IMR-90 (cell line): Measurements from ENCODE around the gene TMED6. TPM values are rescaled to one million over a fixed set of nuclear protein-coding genes. Genes with fewer than 3 reads are reported as not detected.

Experiments
- ATAC-seq: fragments of 200-7000 bp; cut with Tn5 transposase; 2 replicates; pipeline ENCODE4 v1.9.1; 2020; ENCODE audit warnings: low read depth, mild to moderate bottlenecking, moderate library complexity
- BruUV-seq: library from RNA; stranded (reverse); fragments of 400-500 nt; replicated peaks from 2 replicates; lab custom pipeline; 2021; lab: Mats Ljungman, UMichigan
- CTCF ChIA-PET: fragments of 300-600 bp; formaldehyde crosslinking; extraction: SDS; loops from one replicate; lab custom pipeline; 2021; ENCODE audit warnings: antibody characterized with exemption; lab: Yijun Ruan, JAX
- POLR2A ChIA-PET: fragments of 300-600 bp; sonication (Branson Sonifier 250); formaldehyde crosslinking; loops from one replicate; lab custom pipeline; 2022; ENCODE audit warnings: antibody characterized with exemption; ENCODE audit not compliant: unreplicated experiment; lab: Charles Lee
- DNase-seq: peaks from one replicate; pipeline ENCODE4 v3.0.0; 2013
- H2AFZ ChIP-seq: replicated peaks from 2 replicates; pipeline ENCODE3; 2013; ENCODE audit warnings: low read length, mild to moderate bottlenecking; ENCODE audit not compliant: poor library complexity
- H2AK5ac ChIP-seq: 2 replicates; pipeline ENCODE4 v1.6.1; 2013; ENCODE audit warnings: low read depth, low read length, inconsistent platforms
- H2AK9ac ChIP-seq: replicated peaks from 2 replicates; pipeline ENCODE3; 2013; ENCODE audit warnings: mild to moderate bottlenecking, low read depth, low read length, moderate library complexity; ENCODE audit not compliant: poor library complexity
- H2BK120ac ChIP-seq: 2 replicates; pipeline ENCODE4 v1.6.1; 2013; ENCODE audit warnings: low read depth, low read length, inconsistent platforms
- H2BK15ac ChIP-seq: 3 replicates; pipeline ENCODE4 v1.6.1; 2013; ENCODE audit warnings: low read depth, low read length, inconsistent platforms
- H2BK20ac ChIP-seq: 2 replicates; pipeline ENCODE4 v1.6.1; 2013; ENCODE audit warnings: low read depth, mild to moderate bottlenecking, inconsistent platforms, low read length, moderate library complexity
- H2BK5ac ChIP-seq: 2 replicates; pipeline ENCODE4 v1.6.1; 2013; ENCODE audit warnings: mild to moderate bottlenecking, low read depth, low read length, inconsistent platforms; ENCODE audit not compliant: poor library complexity, severe bottlenecking
- H3K14ac ChIP-seq: replicated peaks from 2 replicates; pipeline ENCODE4 v1.6.1; 2013; ENCODE audit warnings: low read depth, low read length, inconsistent platforms
- H3K18ac ChIP-seq: 2 replicates; pipeline ENCODE4 v1.6.1; 2013; ENCODE audit warnings: low read depth, low read length, control low read depth
- H3K23ac ChIP-seq: 2 replicates; pipeline ENCODE4 v1.6.1; 2013; ENCODE audit warnings: low read depth, low read length, inconsistent platforms
- H3K27ac ChIP-seq: 2 replicates; pipeline ENCODE4 v1.5.1; 2013; ENCODE audit warnings: mild to moderate bottlenecking, control low read depth, low read length; ENCODE audit not compliant: insufficient read depth
- H3K27me3 ChIP-seq: 2 replicates; pipeline ENCODE4 v1.6.1; 2013; ENCODE audit warnings: low read length; ENCODE audit not compliant: control insufficient read depth, insufficient read depth
- H3K36me3 ChIP-seq: 2 replicates; pipeline ENCODE4 v1.6.1; 2013; ENCODE audit warnings: low read length, mixed read lengths; ENCODE audit not compliant: control insufficient read depth, insufficient read depth
- H3K4ac ChIP-seq: 2 replicates; pipeline ENCODE4 v1.6.1; 2013; ENCODE audit warnings: low read depth, low read length, inconsistent platforms
- H3K4me1 ChIP-seq: 2 replicates; pipeline ENCODE4 v1.6.1; 2013; ENCODE audit warnings: low read length, mixed read lengths; ENCODE audit not compliant: control insufficient read depth, insufficient read depth
- H3K4me2 ChIP-seq: 2 replicates; pipeline ENCODE4 v1.6.1; 2013; ENCODE audit warnings: low read depth, mild to moderate bottlenecking, control low read depth, low read length, moderate library complexity
- H3K4me3 ChIP-seq: 2 replicates; pipeline ENCODE4 v1.5.1; 2013; ENCODE audit warnings: low read depth, mild to moderate bottlenecking, control low read depth, low read length, moderate library complexity; ENCODE audit not compliant: insufficient read depth
- H3K56ac ChIP-seq: 2 replicates; pipeline ENCODE4 v1.6.1; 2013; ENCODE audit warnings: low read length, inconsistent platforms; ENCODE audit not compliant: insufficient read depth; ENCODE audit errors: extremely low read depth
- H3K79me1 ChIP-seq, 2 experiments: 2 replicates each; pipeline ENCODE4 v1.6.1; 2013; ENCODE audit warnings: low read length in 2 of 2, inconsistent platforms in 1 of 2, low read depth in 1 of 2
- H3K9ac ChIP-seq: 2 replicates; pipeline ENCODE4 v1.6.1; 2013; ENCODE audit warnings: low read depth, low read length, control low read depth
- H3K9me1 ChIP-seq: 2 replicates; pipeline ENCODE4 v1.6.1; 2013; ENCODE audit warnings: low read length, inconsistent platforms; ENCODE audit not compliant: insufficient read depth
- H3K9me3 ChIP-seq: 2 replicates; pipeline ENCODE4 v1.6.1; 2013; ENCODE audit warnings: low read length; ENCODE audit not compliant: control insufficient read depth, insufficient read depth
- H4K20me1 ChIP-seq: 2 replicates; pipeline ENCODE4 v1.6.1; 2013; ENCODE audit warnings: low read length, inconsistent platforms; ENCODE audit not compliant: insufficient read depth
- H4K5ac ChIP-seq: 2 replicates; pipeline ENCODE4 v1.6.1; 2013; ENCODE audit warnings: mild to moderate bottlenecking, low read depth, low read length, control low read depth
- H4K8ac ChIP-seq, 2 experiments: 2 replicates each; pipeline ENCODE4 v1.6.1; 2013; ENCODE audit warnings: low read depth in 2 of 2, low read length in 2 of 2, control low read depth in 1 of 2, inconsistent platforms in 1 of 2
- H4K91ac ChIP-seq: 2 replicates; pipeline ENCODE4 v1.6.1; 2013; ENCODE audit warnings: low read depth, low read length, inconsistent platforms; ENCODE audit not compliant: insufficient read depth
- BHLHE40 ChIP-seq: fragments of 150-350 bp; IDR thresholded peaks from 2 replicates; pipeline ENCODE4 v1.6.1; 2016; ENCODE audit warnings: mild to moderate bottlenecking, low read depth, low read length
- CEBPB ChIP-seq: IDR thresholded peaks from 2 replicates; pipeline ENCODE4 v1.6.1; 2012; ENCODE audit warnings: low read depth, low read length, improper control_type of control experiment
- CHD1 ChIP-seq: IDR thresholded peaks from 2 replicates; pipeline ENCODE4 v1.6.1; 2012; ENCODE audit warnings: low read depth, low read length, improper control_type of control experiment
- FOS ChIP-seq: fragments of 150-350 bp; IDR thresholded peaks from 2 replicates; pipeline ENCODE4 v1.6.1; 2016; ENCODE audit warnings: low read depth, low read length
- MAFK ChIP-seq: IDR thresholded peaks from 2 replicates; pipeline ENCODE4 v1.6.1; 2012; ENCODE audit warnings: low read depth, low read length, improper control_type of control experiment
- MAZ ChIP-seq: IDR thresholded peaks from 2 replicates; pipeline ENCODE4 v1.6.1; 2012; ENCODE audit warnings: low read depth, mild to moderate bottlenecking, low read length, improper control_type of control experiment, moderate library complexity, borderline replicate concordance
- MXI1 ChIP-seq: IDR thresholded peaks from 2 replicates; pipeline ENCODE4 v1.6.1; 2012; ENCODE audit warnings: low read depth, mild to moderate bottlenecking, low read length, moderate library complexity, borderline replicate concordance
- NFE2L2 ChIP-seq: fragments of 150-350 bp; IDR thresholded peaks from 2 replicates; pipeline ENCODE4 v1.6.1; 2016; ENCODE audit warnings: low read depth, mild to moderate bottlenecking, low read length
- POLR2A ChIP-seq: IDR thresholded peaks from 2 replicates; pipeline ENCODE4 v1.6.1; 2012; ENCODE audit warnings: mild to moderate bottlenecking, low read depth, low read length
- RAD21 ChIP-seq: IDR thresholded peaks from 2 replicates; pipeline ENCODE4 v1.6.1; 2012; ENCODE audit warnings: low read length, improper control_type of control experiment
- RCOR1 ChIP-seq: IDR thresholded peaks from 2 replicates; pipeline ENCODE4 v1.6.1; 2012; ENCODE audit warnings: mild to moderate bottlenecking, low read length, improper control_type of control experiment; ENCODE audit not compliant: insufficient replicate concordance
- RFX5 ChIP-seq: IDR thresholded peaks from 2 replicates; pipeline ENCODE4 v1.8.0; 2012; ENCODE audit warnings: low read depth, mild to moderate bottlenecking, low read length, moderate library complexity
- SMC3 ChIP-seq: fragments of 150-350 bp; IDR thresholded peaks from 2 replicates; pipeline ENCODE4 v1.6.1; 2016; ENCODE audit warnings: low read depth, mild to moderate bottlenecking, antibody characterized with exemption, low read length, moderate library complexity
- USF2 ChIP-seq: fragments of 150-350 bp; IDR thresholded peaks from 2 replicates; pipeline ENCODE4 v1.6.1; 2017; ENCODE audit warnings: mild to moderate bottlenecking, antibody characterized with exemption, low read length, low read depth
- WGBS, 2 experiments: methylation state at CpG; one replicate each; pipeline versions ENCODE4 v1.1.5 to v1.1.7; 2013; ENCODE audit warnings: missing lambda C conversion rate in 2 of 2; ENCODE audit not compliant: insufficient read length in 1 of 2; ENCODE audit errors: extremely low coverage in 2 of 2; 5-methylcytosine and 5-hydroxymethylcytosine counted together
- dilution Hi-C: fragments of 300-500 bp; cut with HindIII; formaldehyde crosslinking; loops from one replicate; pipeline ENCODE4 v1.14.3; 2018; ENCODE audit warnings: low sequenced_read_pairs; ENCODE audit not compliant: unreplicated experiment
- in situ Hi-C: fragments of 300-500 bp; cut with MboI; formaldehyde crosslinking; loops from 3 replicates; pipeline ENCODE4 v1.14.3; 2019; ENCODE audit warnings: low sequenced_read_pairs, inconsistent platforms, mixed read lengths
- intact Hi-C: fragments of 100-400 bp; cut with micrococcal nuclease; formaldehyde crosslinking; loops from 2 replicates; pipeline ENCODE4 v1.10.0; 2022
- polyA plus RNA-seq, 3 experiments: library from polyadenylated mRNA; depleted of rRNA; stranded (reverse); fragments of >200 nt; gene quantifications; 2 replicates each; pipeline ENCODE4 v1.2.3, GENCODE V29; 2012; ENCODE audit warnings: low replicate concordance in 1 of 3
- total RNA-seq: library from RNA; depleted of rRNA; stranded (reverse); fragments of >200 nt; gene quantifications from 2 replicates; pipeline ENCODE4 v1.2.3, GENCODE V29; 2012
- TF ChIP-seq, protein P1 (sequence below): conservative IDR thresholded peaks from 2 replicates; pipeline ENCODE4 v1.5.1; 2012; ENCODE audit warnings: mild to moderate bottlenecking, low read depth, low read length, improper control_type of control experiment
- TF ChIP-seq, protein P2 (sequence below): fragments of 150-350 bp; IDR thresholded peaks from 2 replicates; pipeline ENCODE4 v1.6.1; 2016; ENCODE audit warnings: low read depth, mild to moderate bottlenecking, low read length, moderate library complexity, borderline replicate concordance

TMED6 gene
- total and polyA plus RNA-seq, 2 of the 4 experiments (the other 2 are of a cell fraction): 0.10 TPM; not detected in 1

DNA sequence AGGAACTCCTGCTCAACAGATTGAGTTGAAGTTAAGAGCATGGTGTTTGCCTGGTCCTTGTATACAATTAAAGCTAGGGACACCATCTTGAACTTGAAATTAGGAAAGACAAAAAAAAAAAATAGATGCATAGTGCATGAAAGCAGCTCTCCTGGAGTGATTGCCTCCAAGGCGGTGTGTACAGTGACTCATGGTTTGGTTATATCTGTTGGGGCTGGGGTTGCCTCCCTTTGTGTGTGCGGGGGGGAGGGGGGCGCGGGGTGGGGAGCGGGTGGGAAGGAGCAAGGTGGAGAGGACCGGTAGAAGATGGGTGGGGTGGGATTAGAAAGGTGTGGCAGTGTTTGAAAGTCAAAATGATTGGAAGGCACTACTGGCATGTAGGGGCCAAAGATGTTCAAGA lies 3.4 kb downstream of the TMED6 start:
- in situ Hi-C loops: no loop called here
- H4K8ac ChIP-seq: no peak overlapping the region
- ChIA-PET POLR2A (no interaction called here), CTCF (interaction anchor here (0.7 kb wide), 1 partner anchor 378 kb away, joined by 3 read pairs; no protein-coding TSS in a partner anchor)
- H4K20me1 ChIP-seq: no peaks in the 10 kb centered on the region
- H2BK20ac ChIP-seq: no peak overlapping the region
- H3K9me1 ChIP-seq: peaks cover 3% of the 10 kb centered on the region; the same call in 1 of the 2 replicates
- H3K9me3 ChIP-seq: no peaks in the 10 kb centered on the region
- no peak overlapping the region for H3K9ac ChIP-seq
- no peak overlapping the region for H3K18ac ChIP-seq
- H2AK5ac ChIP-seq: no peak overlapping the region
- ATAC-seq (peak; percentile 33; the same call in 1 of the 2 replicates), DNase-seq (no peak)
- H3K4me2 ChIP-seq: no peak overlapping the region
- H2AFZ ChIP-seq: no peak overlapping the region
- no peak for TF ChIP-seq CHD1
- TF ChIP-seq BHLHE40: no peak
- no peak for TF ChIP-seq MAFK
- no peak for TF ChIP-seq FOS
- TF ChIP-seq, protein P1, sequence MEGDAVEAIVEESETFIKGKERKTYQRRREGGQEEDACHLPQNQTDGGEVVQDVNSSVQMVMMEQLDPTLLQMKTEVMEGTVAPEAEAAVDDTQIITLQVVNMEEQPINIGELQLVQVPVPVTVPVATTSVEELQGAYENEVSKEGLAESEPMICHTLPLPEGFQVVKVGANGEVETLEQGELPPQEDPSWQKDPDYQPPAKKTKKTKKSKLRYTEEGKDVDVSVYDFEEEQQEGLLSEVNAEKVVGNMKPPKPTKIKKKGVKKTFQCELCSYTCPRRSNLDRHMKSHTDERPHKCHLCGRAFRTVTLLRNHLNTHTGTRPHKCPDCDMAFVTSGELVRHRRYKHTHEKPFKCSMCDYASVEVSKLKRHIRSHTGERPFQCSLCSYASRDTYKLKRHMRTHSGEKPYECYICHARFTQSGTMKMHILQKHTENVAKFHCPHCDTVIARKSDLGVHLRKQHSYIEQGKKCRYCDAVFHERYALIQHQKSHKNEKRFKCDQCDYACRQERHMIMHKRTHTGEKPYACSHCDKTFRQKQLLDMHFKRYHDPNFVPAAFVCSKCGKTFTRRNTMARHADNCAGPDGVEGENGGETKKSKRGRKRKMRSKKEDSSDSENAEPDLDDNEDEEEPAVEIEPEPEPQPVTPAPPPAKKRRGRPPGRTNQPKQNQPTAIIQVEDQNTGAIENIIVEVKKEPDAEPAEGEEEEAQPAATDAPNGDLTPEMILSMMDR: no peak
- no peak for TF ChIP-seq SMC3
- TF ChIP-seq NFE2L2: no peak
- TF ChIP-seq MXI1: no peak
- no peak for TF ChIP-seq USF2
- TF ChIP-seq RAD21: no peak
- TF ChIP-seq POLR2A: no peak
- no peak for TF ChIP-seq MAZ
- no peak for TF ChIP-seq RCOR1
- no peak for TF ChIP-seq CEBPB
- no peak for TF ChIP-seq RFX5
- TF ChIP-seq, protein P2, sequence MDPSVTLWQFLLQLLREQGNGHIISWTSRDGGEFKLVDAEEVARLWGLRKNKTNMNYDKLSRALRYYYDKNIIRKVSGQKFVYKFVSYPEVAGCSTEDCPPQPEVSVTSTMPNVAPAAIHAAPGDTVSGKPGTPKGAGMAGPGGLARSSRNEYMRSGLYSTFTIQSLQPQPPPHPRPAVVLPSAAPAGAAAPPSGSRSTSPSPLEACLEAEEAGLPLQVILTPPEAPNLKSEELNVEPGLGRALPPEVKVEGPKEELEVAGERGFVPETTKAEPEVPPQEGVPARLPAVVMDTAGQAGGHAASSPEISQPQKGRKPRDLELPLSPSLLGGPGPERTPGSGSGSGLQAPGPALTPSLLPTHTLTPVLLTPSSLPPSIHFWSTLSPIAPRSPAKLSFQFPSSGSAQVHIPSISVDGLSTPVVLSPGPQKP: no peak
- no peak overlapping the region for H4K91ac ChIP-seq
- no peak overlapping the region for H3K23ac ChIP-seq
- BruUV-seq: no TSS peak
- intact Hi-C loops: no loop called here
- H3K4me3 ChIP-seq: no peak overlapping the region
- no peak overlapping the region for H3K27ac ChIP-seq
- H3K4ac ChIP-seq: no peak overlapping the region
- H2BK5ac ChIP-seq: no peak overlapping the region
- no peaks in the 10 kb centered on the region for H3K27me3 ChIP-seq
- H3K56ac ChIP-seq: no peak overlapping the region
- peaks cover 2% of the 10 kb centered on the region; the same call in 1 of the 2 replicates for H3K4me1 ChIP-seq
- dilution Hi-C loops: no loop called here
- H2BK15ac ChIP-seq: no peak overlapping the region
- no peak overlapping the region for H2BK120ac ChIP-seq
- WGBS, 2 experiments: 100% methylated on average over 2 of the region's 6 CpGs; no CpG with 5 or more reads in 1 of the 2 experiments
- no peak overlapping the region for H3K14ac ChIP-seq
- H3K36me3 ChIP-seq: peaks cover 9% of the 10 kb centered on the region
- H2AK9ac ChIP-seq: no peak overlapping the region
- H3K79me1 ChIP-seq: 0 out of 4 replicates have a peak, but pooled peaks cover 0 to 4% of the 10 kb centered on the region in 2 experiments
- H4K5ac ChIP-seq: no peak overlapping the region
